ENCODE results near the gene SERPINF2. TPM values are rescaled to one million over a fixed set of nuclear protein-coding genes. Genes with fewer than 3 reads are reported as not detected.

The SERPINF2 gene
- total and polyA plus RNA-seq, 2 experiments from 2014 or later = 0.66 to 1.2 TPM

- TF ChIP-seq NANOG (IDR thresholded peaks at IDR 0.05; ENCODE audit: borderline replicate concordance) (no peak), CREB1 (CRISPR knock-in tag; IDR thresholded peaks at IDR 0.05; ENCODE audit: low read depth) (no peak), ZNF331 (CRISPR knock-in tag; IDR thresholded peaks at IDR 0.05; ENCODE audit: low read depth) (no peak), STAT1 (IDR thresholded peaks at IDR 0.05; ENCODE audit: unreplicated experiment) (no peak)
- TF ChIP-seq, protein P1, sequence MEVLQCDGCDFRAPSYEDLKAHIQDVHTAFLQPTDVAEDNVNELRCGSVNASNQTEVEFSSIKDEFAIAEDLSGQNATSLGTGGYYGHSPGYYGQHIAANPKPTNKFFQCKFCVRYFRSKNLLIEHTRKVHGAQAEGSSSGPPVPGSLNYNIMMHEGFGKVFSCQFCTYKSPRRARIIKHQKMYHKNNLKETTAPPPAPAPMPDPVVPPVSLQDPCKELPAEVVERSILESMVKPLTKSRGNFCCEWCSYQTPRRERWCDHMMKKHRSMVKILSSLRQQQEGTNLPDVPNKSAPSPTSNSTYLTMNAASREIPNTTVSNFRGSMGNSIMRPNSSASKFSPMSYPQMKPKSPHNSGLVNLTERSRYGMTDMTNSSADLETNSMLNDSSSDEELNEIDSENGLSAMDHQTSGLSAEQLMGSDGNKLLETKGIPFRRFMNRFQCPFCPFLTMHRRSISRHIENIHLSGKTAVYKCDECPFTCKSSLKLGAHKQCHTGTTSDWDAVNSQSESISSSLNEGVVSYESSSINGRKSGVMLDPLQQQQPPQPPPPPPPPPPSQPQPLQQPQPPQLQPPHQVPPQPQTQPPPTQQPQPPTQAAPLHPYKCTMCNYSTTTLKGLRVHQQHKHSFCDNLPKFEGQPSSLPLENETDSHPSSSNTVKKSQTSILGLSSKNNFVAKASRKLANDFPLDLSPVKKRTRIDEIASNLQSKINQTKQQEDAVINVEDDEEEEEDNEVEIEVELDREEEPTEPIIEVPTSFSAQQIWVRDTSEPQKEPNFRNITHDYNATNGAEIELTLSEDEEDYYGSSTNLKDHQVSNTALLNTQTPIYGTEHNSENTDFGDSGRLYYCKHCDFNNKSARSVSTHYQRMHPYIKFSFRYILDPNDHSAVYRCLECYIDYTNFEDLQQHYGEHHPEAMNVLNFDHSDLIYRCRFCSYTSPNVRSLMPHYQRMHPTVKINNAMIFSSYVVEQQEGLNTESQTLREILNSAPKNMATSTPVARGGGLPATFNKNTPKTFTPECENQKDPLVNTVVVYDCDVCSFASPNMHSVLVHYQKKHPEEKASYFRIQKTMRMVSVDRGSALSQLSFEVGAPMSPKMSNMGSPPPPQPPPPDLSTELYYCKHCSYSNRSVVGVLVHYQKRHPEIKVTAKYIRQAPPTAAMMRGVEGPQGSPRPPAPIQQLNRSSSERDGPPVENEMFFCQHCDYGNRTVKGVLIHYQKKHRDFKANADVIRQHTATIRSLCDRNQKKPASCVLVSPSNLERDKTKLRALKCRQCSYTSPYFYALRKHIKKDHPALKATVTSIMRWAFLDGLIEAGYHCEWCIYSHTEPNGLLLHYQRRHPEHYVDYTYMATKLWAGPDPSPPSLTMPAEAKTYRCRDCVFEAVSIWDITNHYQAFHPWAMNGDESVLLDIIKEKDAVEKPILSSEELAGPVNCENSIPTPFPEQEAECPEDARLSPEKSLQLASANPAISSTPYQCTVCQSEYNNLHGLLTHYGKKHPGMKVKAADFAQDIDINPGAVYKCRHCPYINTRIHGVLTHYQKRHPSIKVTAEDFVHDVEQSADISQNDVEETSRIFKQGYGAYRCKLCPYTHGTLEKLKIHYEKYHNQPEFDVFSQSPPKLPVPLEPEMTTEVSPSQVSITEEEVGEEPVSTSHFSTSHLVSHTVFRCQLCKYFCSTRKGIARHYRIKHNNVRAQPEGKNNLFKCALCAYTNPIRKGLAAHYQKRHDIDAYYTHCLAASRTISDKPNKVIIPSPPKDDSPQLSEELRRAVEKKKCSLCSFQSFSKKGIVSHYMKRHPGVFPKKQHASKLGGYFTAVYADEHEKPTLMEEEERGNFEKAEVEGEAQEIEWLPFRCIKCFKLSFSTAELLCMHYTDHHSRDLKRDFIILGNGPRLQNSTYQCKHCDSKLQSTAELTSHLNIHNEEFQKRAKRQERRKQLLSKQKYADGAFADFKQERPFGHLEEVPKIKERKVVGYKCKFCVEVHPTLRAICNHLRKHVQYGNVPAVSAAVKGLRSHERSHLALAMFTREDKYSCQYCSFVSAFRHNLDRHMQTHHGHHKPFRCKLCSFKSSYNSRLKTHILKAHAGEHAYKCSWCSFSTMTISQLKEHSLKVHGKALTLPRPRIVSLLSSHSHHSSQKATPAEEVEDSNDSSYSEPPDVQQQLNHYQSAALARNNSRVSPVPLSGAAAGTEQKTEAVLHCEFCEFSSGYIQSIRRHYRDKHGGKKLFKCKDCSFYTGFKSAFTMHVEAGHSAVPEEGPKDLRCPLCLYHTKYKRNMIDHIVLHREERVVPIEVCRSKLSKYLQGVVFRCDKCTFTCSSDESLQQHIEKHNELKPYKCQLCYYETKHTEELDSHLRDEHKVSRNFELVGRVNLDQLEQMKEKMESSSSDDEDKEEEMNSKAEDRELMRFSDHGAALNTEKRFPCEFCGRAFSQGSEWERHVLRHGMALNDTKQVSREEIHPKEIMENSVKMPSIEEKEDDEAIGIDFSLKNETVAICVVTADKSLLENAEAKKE (CRISPR knock-in tag; IDR thresholded peaks at IDR 0.05) = no peak
These were observed 50.8 kb downstream of the SERPINF2 start (continued) for GRCh38 chr17:1793447-1793806.

DNA sequence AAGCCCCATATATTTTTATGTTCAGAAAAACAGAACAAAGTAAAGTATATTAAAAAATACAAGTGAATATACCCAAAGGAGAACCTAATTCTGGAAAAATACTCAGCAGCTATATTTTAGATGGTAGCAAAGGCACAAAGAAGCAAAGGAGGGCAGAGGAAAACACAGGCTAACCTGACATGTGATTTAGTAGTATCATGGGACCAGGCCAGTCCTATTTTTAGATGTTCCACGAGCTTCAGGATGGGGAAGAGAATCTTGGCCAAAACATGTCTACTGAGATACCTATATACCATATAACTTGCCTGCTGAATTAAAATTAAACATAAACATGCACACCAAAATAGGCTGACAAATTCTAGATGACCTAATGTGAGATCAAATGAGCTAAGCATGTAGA lies 54.1 kb downstream of the SERPINF2 start:
- Mint-ChIP-seq H3K27ac (no peak overlapping the region), H3K4me1 (no peaks in the 10 kb centered on the region), H3K4me3 (no peak overlapping the region), H3K27me3 (ENCODE audit: insufficient read depth, low read depth, poor library complexity) (peaks cover 7% of the 10 kb centered on the region), H3K36me3 (ENCODE audit: low read depth) (peaks cover 37% of the 10 kb centered on the region; the same call in 2 of the 3 replicates), H3K9me3 (no peaks in the 10 kb centered on the region)
- Histone ChIP-seq H3K4me2 (no peak overlapping the region), H3K79me2 (replicated peaks; ENCODE audit: insufficient read depth) (peaks cover 33% of the 10 kb centered on the region), H3K4me3 (no peak overlapping the region), H2AFZ (no peak overlapping the region), H3F3A (replicated peaks; ENCODE audit: low read depth) (no peaks in the 10 kb centered on the region), H3K27ac (ENCODE audit: low read depth) (no peak overlapping the region), H4K20me1 (replicated peaks; ENCODE audit: insufficient read depth) (peaks cover 22% of the 10 kb centered on the region; the same call in 1 of the 2 replicates), H3K27me3 (ENCODE audit: insufficient read depth) (no peaks in the 10 kb centered on the region), H3K36me3 (ENCODE audit: insufficient read depth) (0 out of 2 replicates have a peak, but pooled peaks cover 11% of the 10 kb centered on the region), H3K9me2 (ENCODE audit: insufficient read depth) (no peaks in the 10 kb centered on the region), H3K4me1 (ENCODE audit: insufficient read depth) (no peaks in the 10 kb centered on the region)
- DNase-seq (ENCODE audit: low spot score) (no peak), ATAC-seq (no peak)
- TF ChIP-seq STAT1 (IDR thresholded peaks at IDR 0.05; ENCODE audit: unreplicated experiment) (no peak), NANOG (IDR thresholded peaks at IDR 0.05; ENCODE audit: borderline replicate concordance) (no peak), CREB1 (CRISPR knock-in tag; IDR thresholded peaks at IDR 0.05; ENCODE audit: low read depth) (no peak), POLR2AphosphoS5 (IDR thresholded peaks at IDR 0.05; ENCODE audit: low read depth) (no peak), EZH2 (IDR thresholded peaks at IDR 0.05; ENCODE audit: low read depth, unreplicated experiment) (no peak)
- TF ChIP-seq, protein P2, sequence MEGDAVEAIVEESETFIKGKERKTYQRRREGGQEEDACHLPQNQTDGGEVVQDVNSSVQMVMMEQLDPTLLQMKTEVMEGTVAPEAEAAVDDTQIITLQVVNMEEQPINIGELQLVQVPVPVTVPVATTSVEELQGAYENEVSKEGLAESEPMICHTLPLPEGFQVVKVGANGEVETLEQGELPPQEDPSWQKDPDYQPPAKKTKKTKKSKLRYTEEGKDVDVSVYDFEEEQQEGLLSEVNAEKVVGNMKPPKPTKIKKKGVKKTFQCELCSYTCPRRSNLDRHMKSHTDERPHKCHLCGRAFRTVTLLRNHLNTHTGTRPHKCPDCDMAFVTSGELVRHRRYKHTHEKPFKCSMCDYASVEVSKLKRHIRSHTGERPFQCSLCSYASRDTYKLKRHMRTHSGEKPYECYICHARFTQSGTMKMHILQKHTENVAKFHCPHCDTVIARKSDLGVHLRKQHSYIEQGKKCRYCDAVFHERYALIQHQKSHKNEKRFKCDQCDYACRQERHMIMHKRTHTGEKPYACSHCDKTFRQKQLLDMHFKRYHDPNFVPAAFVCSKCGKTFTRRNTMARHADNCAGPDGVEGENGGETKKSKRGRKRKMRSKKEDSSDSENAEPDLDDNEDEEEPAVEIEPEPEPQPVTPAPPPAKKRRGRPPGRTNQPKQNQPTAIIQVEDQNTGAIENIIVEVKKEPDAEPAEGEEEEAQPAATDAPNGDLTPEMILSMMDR (conservative IDR thresholded peaks at IDR 0.05; ENCODE audit: low read depth in 2 of 2) = no peak
- TF ChIP-seq, protein P3, sequence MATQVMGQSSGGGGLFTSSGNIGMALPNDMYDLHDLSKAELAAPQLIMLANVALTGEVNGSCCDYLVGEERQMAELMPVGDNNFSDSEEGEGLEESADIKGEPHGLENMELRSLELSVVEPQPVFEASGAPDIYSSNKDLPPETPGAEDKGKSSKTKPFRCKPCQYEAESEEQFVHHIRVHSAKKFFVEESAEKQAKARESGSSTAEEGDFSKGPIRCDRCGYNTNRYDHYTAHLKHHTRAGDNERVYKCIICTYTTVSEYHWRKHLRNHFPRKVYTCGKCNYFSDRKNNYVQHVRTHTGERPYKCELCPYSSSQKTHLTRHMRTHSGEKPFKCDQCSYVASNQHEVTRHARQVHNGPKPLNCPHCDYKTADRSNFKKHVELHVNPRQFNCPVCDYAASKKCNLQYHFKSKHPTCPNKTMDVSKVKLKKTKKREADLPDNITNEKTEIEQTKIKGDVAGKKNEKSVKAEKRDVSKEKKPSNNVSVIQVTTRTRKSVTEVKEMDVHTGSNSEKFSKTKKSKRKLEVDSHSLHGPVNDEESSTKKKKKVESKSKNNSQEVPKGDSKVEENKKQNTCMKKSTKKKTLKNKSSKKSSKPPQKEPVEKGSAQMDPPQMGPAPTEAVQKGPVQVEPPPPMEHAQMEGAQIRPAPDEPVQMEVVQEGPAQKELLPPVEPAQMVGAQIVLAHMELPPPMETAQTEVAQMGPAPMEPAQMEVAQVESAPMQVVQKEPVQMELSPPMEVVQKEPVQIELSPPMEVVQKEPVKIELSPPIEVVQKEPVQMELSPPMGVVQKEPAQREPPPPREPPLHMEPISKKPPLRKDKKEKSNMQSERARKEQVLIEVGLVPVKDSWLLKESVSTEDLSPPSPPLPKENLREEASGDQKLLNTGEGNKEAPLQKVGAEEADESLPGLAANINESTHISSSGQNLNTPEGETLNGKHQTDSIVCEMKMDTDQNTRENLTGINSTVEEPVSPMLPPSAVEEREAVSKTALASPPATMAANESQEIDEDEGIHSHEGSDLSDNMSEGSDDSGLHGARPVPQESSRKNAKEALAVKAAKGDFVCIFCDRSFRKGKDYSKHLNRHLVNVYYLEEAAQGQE (IDR thresholded peaks at IDR 0.05; ENCODE audit: unreplicated experiment) = no peak

Measured in GM23338 (cell line).